ENCODE results near the gene RAD51B.

RAD51B gene

GRCh38 chr14:68728342-68729106 is 908.9 kb downstream of the RAD51B start:
- Histone ChIP-seq H3K27ac (ENCODE audit: low read length) (no peak overlapping the region), H3K27me3 (ENCODE audit: control insufficient read depth, insufficient read depth, low read length) (no peaks in the 10 kb centered on the region), H3K9ac (ENCODE audit: low read length) (no peak overlapping the region), H3K36me3 (ENCODE audit: control insufficient read depth, low read depth, low read length) (no peaks in the 10 kb centered on the region), H3K9me3 (ENCODE audit: control insufficient read depth, low read depth, low read length) (no peaks in the 10 kb centered on the region), H3K4me3 (ENCODE audit: low read length) (no peak overlapping the region), H3K4me1 (ENCODE audit: control insufficient read depth, low read depth, low read length) (peaks cover 16% of the 10 kb centered on the region)

GRCh38 chr14:68729556-68729955 is 910.0 kb downstream of the RAD51B start:
- Histone ChIP-seq H3K27me3 (ENCODE audit: control insufficient read depth, insufficient read depth, low read length) (no peaks in the 10 kb centered on the region), H3K36me3 (ENCODE audit: control insufficient read depth, low read depth, low read length) (no peaks in the 10 kb centered on the region), H3K27ac (ENCODE audit: low read length) (no peak overlapping the region), H3K9me3 (ENCODE audit: control insufficient read depth, low read depth, low read length) (no peaks in the 10 kb centered on the region), H3K9ac (ENCODE audit: low read length) (no peak overlapping the region), H3K4me3 (ENCODE audit: low read length) (no peak overlapping the region), H3K4me1 (ENCODE audit: control insufficient read depth, low read depth, low read length) (peaks cover 16% of the 10 kb centered on the region)

- Histone ChIP-seq H3K4me1 (ENCODE audit: control insufficient read depth, low read depth, low read length) (peaks cover 16% of the 10 kb centered on the region), H3K9me3 (ENCODE audit: control insufficient read depth, low read depth, low read length) (no peaks in the 10 kb centered on the region), H3K36me3 (ENCODE audit: control insufficient read depth, low read depth, low read length) (no peaks in the 10 kb centered on the region), H3K27ac (ENCODE audit: low read length) (no peak overlapping the region), H3K27me3 (ENCODE audit: control insufficient read depth, insufficient read depth, low read length) (no peaks in the 10 kb centered on the region), H3K9ac (ENCODE audit: low read length) (no peak overlapping the region), H3K4me3 (ENCODE audit: low read length) (no peak overlapping the region)
Measured at GRCh38 chr14:68730348-68730747, 910.8 kb downstream of the RAD51B start.

GRCh38 chr14:68730811-68731425 is 911.3 kb downstream of the RAD51B start:
- no peaks in the 10 kb centered on the region for H3K36me3 ChIP-seq (ENCODE audit: control insufficient read depth, low read depth, low read length)
- no peaks in the 10 kb centered on the region for H3K27me3 ChIP-seq (ENCODE audit: control insufficient read depth, insufficient read depth, low read length)
- no peak overlapping the region for H3K27ac ChIP-seq (ENCODE audit: low read length)
- peaks cover 16% of the 10 kb centered on the region for H3K4me1 ChIP-seq (ENCODE audit: control insufficient read depth, low read depth, low read length)
- no peak overlapping the region for H3K9ac ChIP-seq (ENCODE audit: low read length)
- H3K9me3 ChIP-seq (ENCODE audit: control insufficient read depth, low read depth, low read length): no peaks in the 10 kb centered on the region
- no peak overlapping the region for H3K4me3 ChIP-seq (ENCODE audit: low read length)

GRCh38 chr14:68733086-68733914 is 913.7 kb downstream of the RAD51B start:
- no peak overlapping the region for H3K4me3 ChIP-seq (ENCODE audit: low read length)
- H3K27me3 ChIP-seq (ENCODE audit: control insufficient read depth, insufficient read depth, low read length): no peaks in the 10 kb centered on the region
- no peaks in the 10 kb centered on the region for H3K9me3 ChIP-seq (ENCODE audit: control insufficient read depth, low read depth, low read length)
- no peaks in the 10 kb centered on the region for H3K36me3 ChIP-seq (ENCODE audit: control insufficient read depth, low read depth, low read length)
- peaks cover 16% of the 10 kb centered on the region for H3K4me1 ChIP-seq (ENCODE audit: control insufficient read depth, low read depth, low read length)
- H3K27ac ChIP-seq (ENCODE audit: low read length): no peak overlapping the region
- H3K9ac ChIP-seq (ENCODE audit: low read length): no peak overlapping the region

- H3K4me3 ChIP-seq (ENCODE audit: low read length): no peak overlapping the region
- H3K9ac ChIP-seq (ENCODE audit: low read length): no peak overlapping the region
- H3K27me3 ChIP-seq (ENCODE audit: control insufficient read depth, insufficient read depth, low read length): no peaks in the 10 kb centered on the region
- no peaks in the 10 kb centered on the region for H3K9me3 ChIP-seq (ENCODE audit: control insufficient read depth, low read depth, low read length)
- peaks cover 16% of the 10 kb centered on the region for H3K4me1 ChIP-seq (ENCODE audit: control insufficient read depth, low read depth, low read length)
- H3K27ac ChIP-seq (ENCODE audit: low read length): no peak overlapping the region
- no peaks in the 10 kb centered on the region for H3K36me3 ChIP-seq (ENCODE audit: control insufficient read depth, low read depth, low read length)
Measured at GRCh38 chr14:68734231-68734732, 914.7 kb downstream of the RAD51B start.

GRCh38 chr14:68735856-68736255 is 916.3 kb downstream of the RAD51B start:
- no peak overlapping the region for H3K27ac ChIP-seq (ENCODE audit: low read length)
- peaks cover 11% of the 10 kb centered on the region for H3K4me1 ChIP-seq (ENCODE audit: control insufficient read depth, low read depth, low read length)
- no peaks in the 10 kb centered on the region for H3K9me3 ChIP-seq (ENCODE audit: control insufficient read depth, low read depth, low read length)
- H3K4me3 ChIP-seq (ENCODE audit: low read length): no peak overlapping the region
- no peak overlapping the region for H3K9ac ChIP-seq (ENCODE audit: low read length)
- no peaks in the 10 kb centered on the region for H3K27me3 ChIP-seq (ENCODE audit: control insufficient read depth, insufficient read depth, low read length)
- H3K36me3 ChIP-seq (ENCODE audit: control insufficient read depth, low read depth, low read length): no peaks in the 10 kb centered on the region

- Histone ChIP-seq H3K27me3 (ENCODE audit: control insufficient read depth, insufficient read depth, low read length) (no peaks in the 10 kb centered on the region), H3K4me3 (ENCODE audit: low read length) (no peak overlapping the region), H3K4me1 (ENCODE audit: control insufficient read depth, low read depth, low read length) (peaks cover 7% of the 10 kb centered on the region), H3K27ac (ENCODE audit: low read length) (no peak overlapping the region), H3K36me3 (ENCODE audit: control insufficient read depth, low read depth, low read length) (no peaks in the 10 kb centered on the region), H3K9ac (ENCODE audit: low read length) (no peak overlapping the region), H3K9me3 (ENCODE audit: control insufficient read depth, low read depth, low read length) (no peaks in the 10 kb centered on the region)
Measured at GRCh38 chr14:68736471-68736871, 916.9 kb downstream of the RAD51B start.

- Histone ChIP-seq H3K27ac (ENCODE audit: low read length) (no peak overlapping the region), H3K9me3 (ENCODE audit: control insufficient read depth, low read depth, low read length) (no peaks in the 10 kb centered on the region), H3K4me3 (ENCODE audit: low read length) (no peak overlapping the region), H3K36me3 (ENCODE audit: control insufficient read depth, low read depth, low read length) (no peaks in the 10 kb centered on the region), H3K4me1 (ENCODE audit: control insufficient read depth, low read depth, low read length) (peaks cover under 1% of the 10 kb centered on the region), H3K27me3 (ENCODE audit: control insufficient read depth, insufficient read depth, low read length) (no peaks in the 10 kb centered on the region), H3K9ac (ENCODE audit: low read length) (no peak overlapping the region)
Measured at GRCh38 chr14:68737086-68737485, 917.5 kb downstream of the RAD51B start.

- no peak overlapping the region for H3K27ac ChIP-seq (ENCODE audit: low read length)
Measured at GRCh38 chr14:68738559-68738958, 919.0 kb downstream of the RAD51B start.

GRCh38 chr14:68739701-68740100 is 920.1 kb downstream of the RAD51B start:
- Histone ChIP-seq H3K4me1 (ENCODE audit: control insufficient read depth, low read depth, low read length) (no peaks in the 10 kb centered on the region), H3K27me3 (ENCODE audit: control insufficient read depth, insufficient read depth, low read length) (no peaks in the 10 kb centered on the region), H3K9me3 (ENCODE audit: control insufficient read depth, low read depth, low read length) (no peaks in the 10 kb centered on the region), H3K4me3 (ENCODE audit: low read length) (no peak overlapping the region), H3K36me3 (ENCODE audit: control insufficient read depth, low read depth, low read length) (no peaks in the 10 kb centered on the region), H3K27ac (ENCODE audit: low read length) (no peak overlapping the region), H3K9ac (ENCODE audit: low read length) (no peak overlapping the region)

More at GRCh38 chr14:68738559-68738958, 919.0 kb downstream of the RAD51B start:
- H3K36me3 ChIP-seq (ENCODE audit: control insufficient read depth, low read depth, low read length): no peaks in the 10 kb centered on the region
- H3K4me1 ChIP-seq (ENCODE audit: control insufficient read depth, low read depth, low read length): no peaks in the 10 kb centered on the region
- no peaks in the 10 kb centered on the region for H3K27me3 ChIP-seq (ENCODE audit: control insufficient read depth, insufficient read depth, low read length)
- no peaks in the 10 kb centered on the region for H3K9me3 ChIP-seq (ENCODE audit: control insufficient read depth, low read depth, low read length)
- H3K4me3 ChIP-seq (ENCODE audit: low read length): no peak overlapping the region
- H3K9ac ChIP-seq (ENCODE audit: low read length): no peak overlapping the region

All from iPS-18a (cell line).